Stomach (tissue), 4 donors: ENCODE results near the gene TRIM4.

Experiments
- EP300 ChIP-seq: sonication (generic); formaldehyde crosslinking; IDR thresholded peaks from one replicate; pipeline ENCODE4 v1.6.1; 2017; ENCODE audit warnings: antibody characterized with exemption
- POLR2AphosphoS5 ChIP-seq, 3 donors: sonication (generic); formaldehyde crosslinking; IDR thresholded peaks; one replicate each; pipeline ENCODE4 v1.6.1; 2016; ENCODE audit warnings: antibody characterized with exemption in 3 of 3
- TF ChIP-seq, protein P1 (sequence below), 7 experiments: fragments of 450-650 bp in 4 of 7; fragments of 200-600 bp in 3 of 7; sonication (generic) in 3 of 7; IDR thresholded peaks; one replicate each; pipeline ENCODE4 v1.5.1; 2016 to 2019; ENCODE audit warnings: antibody characterized with exemption in 7 of 7, control low read depth in 2 of 7, mild to moderate bottlenecking in 1 of 7

DNA sequence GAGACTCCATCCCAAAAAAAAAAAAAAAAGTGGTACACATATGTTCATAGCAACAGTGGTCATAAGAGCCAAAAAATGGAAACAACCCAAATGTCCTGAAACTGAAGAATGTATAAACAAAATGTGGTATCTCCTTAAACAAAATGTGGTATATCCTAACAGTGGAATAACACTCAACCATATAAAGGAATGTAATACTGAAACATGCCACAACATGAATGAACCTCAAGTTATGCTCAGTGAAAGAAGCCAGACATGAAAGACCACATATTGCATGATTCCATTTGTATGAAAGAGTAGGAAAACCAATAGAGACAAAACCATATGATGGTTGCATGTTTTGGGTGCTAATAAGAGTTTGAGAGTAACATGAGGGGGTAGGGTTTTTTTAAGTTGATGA is 7.0 kb upstream of the TRIM4 start:
- TF ChIP-seq, protein P1, sequence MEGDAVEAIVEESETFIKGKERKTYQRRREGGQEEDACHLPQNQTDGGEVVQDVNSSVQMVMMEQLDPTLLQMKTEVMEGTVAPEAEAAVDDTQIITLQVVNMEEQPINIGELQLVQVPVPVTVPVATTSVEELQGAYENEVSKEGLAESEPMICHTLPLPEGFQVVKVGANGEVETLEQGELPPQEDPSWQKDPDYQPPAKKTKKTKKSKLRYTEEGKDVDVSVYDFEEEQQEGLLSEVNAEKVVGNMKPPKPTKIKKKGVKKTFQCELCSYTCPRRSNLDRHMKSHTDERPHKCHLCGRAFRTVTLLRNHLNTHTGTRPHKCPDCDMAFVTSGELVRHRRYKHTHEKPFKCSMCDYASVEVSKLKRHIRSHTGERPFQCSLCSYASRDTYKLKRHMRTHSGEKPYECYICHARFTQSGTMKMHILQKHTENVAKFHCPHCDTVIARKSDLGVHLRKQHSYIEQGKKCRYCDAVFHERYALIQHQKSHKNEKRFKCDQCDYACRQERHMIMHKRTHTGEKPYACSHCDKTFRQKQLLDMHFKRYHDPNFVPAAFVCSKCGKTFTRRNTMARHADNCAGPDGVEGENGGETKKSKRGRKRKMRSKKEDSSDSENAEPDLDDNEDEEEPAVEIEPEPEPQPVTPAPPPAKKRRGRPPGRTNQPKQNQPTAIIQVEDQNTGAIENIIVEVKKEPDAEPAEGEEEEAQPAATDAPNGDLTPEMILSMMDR (IDR thresholded peaks at IDR 0.05), result no peak
- TF ChIP-seq POLR2AphosphoS5 (IDR thresholded peaks at IDR 0.05) (no peak), EP300 (no peak)
